ENCODE measurements around the gene TAF1B. TPM values are rescaled to one million over a fixed set of nuclear protein-coding genes. Genes with fewer than 3 reads are reported as not detected.

The TAF1B gene
- total and polyA plus RNA-seq, 2 donors (not counting 3 experiments of a cell fraction or from before 2014, with no cell fraction given) = 6.3 to 29.4 TPM

DNA sequence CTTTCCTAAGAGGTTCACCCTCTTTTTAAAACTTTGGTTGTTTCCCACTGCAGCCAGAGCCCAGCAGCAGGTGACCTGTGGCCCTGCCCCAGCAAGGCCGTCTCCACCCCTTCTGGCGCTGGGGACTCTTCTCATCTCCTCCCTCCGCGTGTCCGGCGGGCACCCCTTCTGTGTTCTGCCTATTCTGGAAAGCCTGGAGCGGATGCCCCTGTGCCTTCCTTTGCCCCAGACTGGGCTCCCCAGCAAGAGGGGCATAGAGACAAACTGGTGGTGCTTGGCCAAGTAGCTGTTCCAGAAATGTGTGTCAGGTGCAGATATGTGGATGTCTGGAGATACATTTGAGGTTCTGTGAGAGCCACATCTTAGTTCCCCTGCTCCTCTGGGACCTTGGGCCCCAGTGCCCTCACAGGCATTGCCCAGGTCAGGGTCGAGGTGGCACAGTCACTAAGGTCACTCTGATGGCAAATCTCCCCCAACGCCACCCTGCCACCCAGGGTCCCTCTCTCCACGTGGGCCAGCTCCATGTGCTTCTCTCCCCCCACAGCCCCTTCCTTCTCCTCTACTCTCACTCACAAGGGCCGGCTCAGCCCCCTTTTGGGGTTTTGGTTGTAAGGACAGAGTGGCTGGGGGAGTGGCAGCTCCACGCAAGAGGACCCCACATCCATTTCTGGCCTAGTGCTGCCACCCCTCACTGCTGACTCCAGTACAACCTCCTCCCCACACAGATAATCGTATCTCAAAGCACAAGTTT lies 35.5 kb upstream of the TAF1B start:
- no peaks in the 10 kb centered on the region for H3K79me2 ChIP-seq (ENCODE audit: control insufficient read depth, insufficient read depth, low read length)
- no peaks in the 10 kb centered on the region for H3K27me3 ChIP-seq (ENCODE audit: control insufficient read depth in 2 of 2, insufficient read depth in 2 of 2, low read length in 2 of 2)
- H3K9me3 ChIP-seq (replicated peaks; ENCODE audit: control insufficient read depth, insufficient read depth, low read length) = no peaks in the 10 kb centered on the region
- FAIRE-seq (no peak), DNase-seq (ENCODE audit: low read depth, low spot score) (no peak)
- dilution Hi-C loops (cut with MboI; ENCODE audit: extremely low pct_ligation_motif_present, low sequenced_read_pairs) (loop anchor here (10.0 to 25.0 kb wide), 2 partner anchors 155 to 237 kb away; partner anchors contain the start of genes GRHL1 and KLF11), intact Hi-C loops (cut with micrococcal nuclease) (no loop called here)
- H3K27ac ChIP-seq (ENCODE audit: insufficient read depth, low read depth, low read length) = no peak overlapping the region
- ChIA-PET POLR2A (no interaction called here), CTCF (interaction anchor here (0.6 kb wide), 2 partner anchors 176 to 524 kb away, joined by 3 read pairs; no protein-coding TSS in a partner anchor)
- no TSS peak for BruUV-seq (replicated peaks)
- peaks cover 6% of the 10 kb centered on the region for H3K4me1 ChIP-seq (ENCODE audit: control insufficient read depth, extremely low read depth, insufficient read depth, low read length)
- TF ChIP-seq FOS (IDR thresholded peaks at IDR 0.05; ENCODE audit: borderline replicate concordance, insufficient read depth, low read length) (no peak), JUN (IDR thresholded peaks at IDR 0.05; ENCODE audit: borderline replicate concordance, insufficient read depth, insufficient read length, low read depth) (no peak), GATA2 (IDR thresholded peaks at IDR 0.05; ENCODE audit: insufficient read depth, insufficient read length, low read depth, low read length) (no peak), POLR2A (IDR thresholded peaks at IDR 0.05; ENCODE audit: low read depth, low read length) (no peak)
- TF ChIP-seq, protein P1, sequence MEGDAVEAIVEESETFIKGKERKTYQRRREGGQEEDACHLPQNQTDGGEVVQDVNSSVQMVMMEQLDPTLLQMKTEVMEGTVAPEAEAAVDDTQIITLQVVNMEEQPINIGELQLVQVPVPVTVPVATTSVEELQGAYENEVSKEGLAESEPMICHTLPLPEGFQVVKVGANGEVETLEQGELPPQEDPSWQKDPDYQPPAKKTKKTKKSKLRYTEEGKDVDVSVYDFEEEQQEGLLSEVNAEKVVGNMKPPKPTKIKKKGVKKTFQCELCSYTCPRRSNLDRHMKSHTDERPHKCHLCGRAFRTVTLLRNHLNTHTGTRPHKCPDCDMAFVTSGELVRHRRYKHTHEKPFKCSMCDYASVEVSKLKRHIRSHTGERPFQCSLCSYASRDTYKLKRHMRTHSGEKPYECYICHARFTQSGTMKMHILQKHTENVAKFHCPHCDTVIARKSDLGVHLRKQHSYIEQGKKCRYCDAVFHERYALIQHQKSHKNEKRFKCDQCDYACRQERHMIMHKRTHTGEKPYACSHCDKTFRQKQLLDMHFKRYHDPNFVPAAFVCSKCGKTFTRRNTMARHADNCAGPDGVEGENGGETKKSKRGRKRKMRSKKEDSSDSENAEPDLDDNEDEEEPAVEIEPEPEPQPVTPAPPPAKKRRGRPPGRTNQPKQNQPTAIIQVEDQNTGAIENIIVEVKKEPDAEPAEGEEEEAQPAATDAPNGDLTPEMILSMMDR (IDR thresholded peaks at IDR 0.05; ENCODE audit: extremely low read depth in 1 of 2, insufficient read depth in 1 of 2, low read depth in 1 of 2, low read length in 2 of 2) = no peak
- TF ChIP-seq, protein P2, sequence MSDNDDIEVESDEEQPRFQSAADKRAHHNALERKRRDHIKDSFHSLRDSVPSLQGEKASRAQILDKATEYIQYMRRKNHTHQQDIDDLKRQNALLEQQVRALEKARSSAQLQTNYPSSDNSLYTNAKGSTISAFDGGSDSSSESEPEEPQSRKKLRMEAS (IDR thresholded peaks at IDR 0.05; ENCODE audit: insufficient read depth, insufficient read length) = no peak
- H2AFZ ChIP-seq (ENCODE audit: low read depth, low read length) = no peak overlapping the region
- no peaks in the 10 kb centered on the region for H3K36me3 ChIP-seq (ENCODE audit: control insufficient read depth in 2 of 2, extremely low read depth in 1 of 2, insufficient read depth in 2 of 2, low read length in 2 of 2)
- H3K4me2 ChIP-seq (ENCODE audit: insufficient read depth, low read length) = no peak overlapping the region
- H3K9me1 ChIP-seq (replicated peaks; ENCODE audit: control insufficient read depth, extremely low read depth, insufficient read depth, low read length) = no peaks in the 10 kb centered on the region
- H4K20me1 ChIP-seq (replicated peaks; ENCODE audit: control insufficient read depth, extremely low read depth, insufficient read depth, low read length) = no peaks in the 10 kb centered on the region
- no peak overlapping the region for H3K4me3 ChIP-seq (replicated peaks in 1 of 3; ENCODE audit: insufficient read depth in 1 of 3, low read depth in 1 of 3, low read length in 3 of 3)
- H3K9ac ChIP-seq (replicated peaks; ENCODE audit: extremely low read depth, insufficient read depth, low read length) = no peak overlapping the region

All from endothelial cell of umbilical vein (primary cell).